Measurements from ENCODE around the gene KLRG1. TPM values are rescaled to one million over a fixed set of nuclear protein-coding genes. Genes with fewer than 3 reads are reported as not detected.

KLRG1 gene
- total and polyA plus RNA-seq, 4 donors: 0.95 to 2.8 (median 2.6) TPM

GRCh38 chr12:9032202-9032964 lies 43.0 kb downstream of the KLRG1 start (continued):
- TF ChIP-seq REST (IDR thresholded peaks at IDR 0.05) (no peak), ATF3 (IDR thresholded peaks at IDR 0.05) (no peak), NR2F2 (IDR thresholded peaks at IDR 0.05) (no peak), ZBTB33 (IDR thresholded peaks at IDR 0.05) (no peak), HNF4G (IDR thresholded peaks at IDR 0.05) (no peak)

- 97% methylated on average over 2 of the region's 2 CpGs for WGBS
Observed at GRCh38 chr12:9033265-9033887, 44.0 kb downstream of the KLRG1 start.

More at GRCh38 chr12:9033265-9033887, 44.0 kb downstream of the KLRG1 start:
- no peaks in the 10 kb centered on the region for H3K9me3 ChIP-seq (ENCODE audit: control insufficient read depth in 4 of 4, low read length in 3 of 4)
- DNase-seq (ENCODE audit: low spot score): no peak
- H3K36me3 ChIP-seq (ENCODE audit: control insufficient read depth in 4 of 4, insufficient read depth in 3 of 4, low read depth in 1 of 4, low read length in 3 of 4): no peaks in the 10 kb centered on the region
- H3K9ac ChIP-seq (ENCODE audit: low read depth in 1 of 2, low read length in 2 of 2): no peak overlapping the region
- no peaks in the 10 kb centered on the region for H3K27me3 ChIP-seq (ENCODE audit: control insufficient read depth in 4 of 4, insufficient read depth in 4 of 4, low read length in 3 of 4)
- no peak overlapping the region for H3K27ac ChIP-seq (ENCODE audit: low read depth in 1 of 2, low read length in 2 of 2)
- H3K4me3 ChIP-seq (ENCODE audit: low read depth in 1 of 3, low read length in 3 of 3): no peak overlapping the region
- TF ChIP-seq REST (IDR thresholded peaks at IDR 0.05) (no peak), NR2F2 (IDR thresholded peaks at IDR 0.05) (no peak), JUND (IDR thresholded peaks at IDR 0.05) (no peak), YY1 (IDR thresholded peaks at IDR 0.05) (no peak), ATF3 (IDR thresholded peaks at IDR 0.05) (no peak), HNF4G (IDR thresholded peaks at IDR 0.05) (no peak), GABPA (IDR thresholded peaks at IDR 0.05 in 1 of 2, conservative IDR thresholded peaks at IDR 0.05 in 1 of 2) (no peak), SP1 (IDR thresholded peaks at IDR 0.05) (no peak), ZBTB33 (IDR thresholded peaks at IDR 0.05) (no peak), MAX (IDR thresholded peaks at IDR 0.05) (no peak)
- no peaks in the 10 kb centered on the region for H3K4me1 ChIP-seq (ENCODE audit: control insufficient read depth in 4 of 4, insufficient read depth in 4 of 4, low read length in 3 of 4)

Data from liver (tissue), 9 donors.